Neural progenitor cell (in vitro differentiated cells): ENCODE data around the gene LZTS2. TPM values are rescaled to one million over a fixed set of nuclear protein-coding genes. Genes with fewer than 3 reads are reported as not detected.
A peak's percentile ranks its signal among the peaks of the same experiment; 100 is the strongest.

Experiments used
- DNase-seq: peaks from one replicate; pipeline ENCODE4 v3.0.0-alpha.2; 2016; ENCODE audit warnings: low spot score
- H2AFZ ChIP-seq: fragments of 200-600 bp; sonication (generic); replicated peaks from 2 replicates; pipeline ENCODE4 v1.6.1; 2016; ENCODE audit warnings: antibody characterized with exemption
- H3F3A ChIP-seq: fragments of 200-600 bp; sonication (generic); 2 replicates; pipeline ENCODE4 v1.6.1; 2016; ENCODE audit warnings: antibody characterized with exemption, low read depth
- H3K27ac ChIP-seq: fragments of 200-600 bp; sonication (generic); 2 replicates; pipeline ENCODE4 v1.5.1; 2016; ENCODE audit warnings: mild to moderate bottlenecking
- H3K27me3 ChIP-seq: fragments of 200-600 bp; sonication (generic); 2 replicates; pipeline ENCODE4 v1.6.1; 2016; ENCODE audit warnings: mild to moderate bottlenecking, moderate library complexity
- H3K36me3 ChIP-seq: fragments of 200-600 bp; sonication (generic); 2 replicates; pipeline ENCODE4 v1.5.1; 2016
- H3K4me1 ChIP-seq: fragments of 200-600 bp; sonication (generic); 2 replicates; pipeline ENCODE4 v1.6.1; 2016; ENCODE audit warnings: mixed run types
- H3K4me2 ChIP-seq: fragments of 200-600 bp; sonication (generic); 2 replicates; pipeline ENCODE4 v1.6.1; 2016
- H3K4me3 ChIP-seq: fragments of 200-600 bp; sonication (generic); 2 replicates; pipeline ENCODE4 v1.5.1; 2016
- H3K79me2 ChIP-seq: fragments of 200-600 bp; sonication (generic); 2 replicates; pipeline ENCODE4 v1.6.1; 2016; ENCODE audit warnings: low read depth
- H3K9ac ChIP-seq: fragments of 200-600 bp; sonication (generic); 2 replicates; pipeline ENCODE4 v1.6.1; 2016
- H3K9me3 ChIP-seq: fragments of 200-600 bp; sonication (generic); 2 replicates; pipeline ENCODE4 v1.5.1; 2016; ENCODE audit warnings: low read depth
- H4K20me1 ChIP-seq: fragments of 200-600 bp; sonication (generic); 2 replicates; pipeline ENCODE4 v1.6.1; 2016; ENCODE audit warnings: low read depth
- H3K27ac Mint-ChIP-seq: 3 replicates; pipeline ENCODE4 v1.8.0; 2021; ENCODE audit warnings: mixed read lengths
- H3K27me3 Mint-ChIP-seq: 2 replicates; pipeline ENCODE4 v1.8.0; 2022; ENCODE audit warnings: low read depth, mild to moderate bottlenecking, inconsistent platforms, moderate library complexity, mixed read lengths; ENCODE audit not compliant: insufficient read depth
- H3K36me3 Mint-ChIP-seq: 3 replicates; pipeline ENCODE4 v1.8.0; 2021; ENCODE audit warnings: mixed read lengths
- H3K4me1 Mint-ChIP-seq: 3 replicates; pipeline ENCODE4 v1.8.0; 2021; ENCODE audit warnings: mixed read lengths
- H3K4me3 Mint-ChIP-seq: 3 replicates; pipeline ENCODE4 v1.8.0; 2021; ENCODE audit warnings: mild to moderate bottlenecking, moderate library complexity, mixed read lengths
- H3K9me3 Mint-ChIP-seq: 3 replicates; pipeline ENCODE4 v1.8.0; 2020; ENCODE audit warnings: mixed read lengths
- EZH2 ChIP-seq: fragments of 200-600 bp; sonication (generic); IDR thresholded peaks from 2 replicates; pipeline ENCODE4 v1.6.1; 2017; ENCODE audit warnings: antibody characterized with exemption, mild to moderate bottlenecking, moderate library complexity
- EZH2phosphoT487 ChIP-seq: fragments of 200-600 bp; sonication (generic); IDR thresholded peaks from 2 replicates; pipeline ENCODE4 v1.6.1; 2017; ENCODE audit warnings: antibody characterized with exemption
- total RNA-seq: library from RNA; depleted of rRNA; stranded (reverse); fragments of >200 nt; gene quantifications from 2 replicates; pipeline ENCODE4 v1.2.3, GENCODE V29; 2015; ENCODE audit warnings: low replicate concordance
- TF ChIP-seq, protein P1 (sequence below): fragments of 200-600 bp; sonication (generic); IDR thresholded peaks from 2 replicates; pipeline ENCODE4 v1.5.1; 2017; ENCODE audit warnings: antibody characterized with exemption, mild to moderate bottlenecking

Gene LZTS2
- total RNA-seq, 1 donor from 2014 or later = 34.7 TPM

DNA sequence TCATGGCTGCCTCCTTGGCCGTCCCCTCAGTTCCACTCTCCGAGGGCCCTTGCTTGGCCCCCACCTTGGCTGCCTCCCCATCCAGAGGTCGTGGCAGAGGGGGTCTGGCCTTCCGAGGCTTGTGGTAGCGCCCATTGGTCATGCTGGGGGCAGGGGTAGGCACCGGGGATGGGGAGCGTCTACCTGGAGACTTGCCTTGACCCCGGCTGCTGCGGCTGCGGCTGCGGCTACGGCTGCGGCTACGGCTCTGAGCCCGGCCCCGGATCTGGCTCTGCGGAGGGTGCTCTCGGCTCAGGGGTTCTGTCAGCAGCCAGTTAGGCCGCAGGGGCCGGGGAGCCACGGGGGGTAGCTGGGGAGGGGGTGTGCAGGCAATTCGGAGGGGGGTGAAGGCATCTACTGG is 10.7 kb downstream of the LZTS2 start:
- no peak for DNase-seq
- Histone ChIP-seq H3K27ac (no peak overlapping the region), H2AFZ (no peak overlapping the region), H3K9me3 (no peaks in the 10 kb centered on the region), H3K4me2 (no peak overlapping the region), H3K79me2 (no peaks in the 10 kb centered on the region), H3F3A (peaks cover 27% of the 10 kb centered on the region), H3K4me3 (no peak overlapping the region), H4K20me1 (no peaks in the 10 kb centered on the region), H3K4me1 (peaks cover 18% of the 10 kb centered on the region), H3K36me3 (no peaks in the 10 kb centered on the region), H3K27me3 (peaks cover 10% of the 10 kb centered on the region), H3K9ac (no peak overlapping the region)
- H3K36me3 Mint-ChIP-seq = peaks cover 3% of the 10 kb centered on the region
- peaks cover 9% of the 10 kb centered on the region for H3K27me3 Mint-ChIP-seq
- no peak overlapping the region for H3K27ac Mint-ChIP-seq
- H3K4me1 Mint-ChIP-seq = peaks cover 28% of the 10 kb centered on the region
- H3K4me3 Mint-ChIP-seq = no peak overlapping the region
- TF ChIP-seq EZH2 (no peak), EZH2phosphoT487 (no peak)
- TF ChIP-seq, protein P1, sequence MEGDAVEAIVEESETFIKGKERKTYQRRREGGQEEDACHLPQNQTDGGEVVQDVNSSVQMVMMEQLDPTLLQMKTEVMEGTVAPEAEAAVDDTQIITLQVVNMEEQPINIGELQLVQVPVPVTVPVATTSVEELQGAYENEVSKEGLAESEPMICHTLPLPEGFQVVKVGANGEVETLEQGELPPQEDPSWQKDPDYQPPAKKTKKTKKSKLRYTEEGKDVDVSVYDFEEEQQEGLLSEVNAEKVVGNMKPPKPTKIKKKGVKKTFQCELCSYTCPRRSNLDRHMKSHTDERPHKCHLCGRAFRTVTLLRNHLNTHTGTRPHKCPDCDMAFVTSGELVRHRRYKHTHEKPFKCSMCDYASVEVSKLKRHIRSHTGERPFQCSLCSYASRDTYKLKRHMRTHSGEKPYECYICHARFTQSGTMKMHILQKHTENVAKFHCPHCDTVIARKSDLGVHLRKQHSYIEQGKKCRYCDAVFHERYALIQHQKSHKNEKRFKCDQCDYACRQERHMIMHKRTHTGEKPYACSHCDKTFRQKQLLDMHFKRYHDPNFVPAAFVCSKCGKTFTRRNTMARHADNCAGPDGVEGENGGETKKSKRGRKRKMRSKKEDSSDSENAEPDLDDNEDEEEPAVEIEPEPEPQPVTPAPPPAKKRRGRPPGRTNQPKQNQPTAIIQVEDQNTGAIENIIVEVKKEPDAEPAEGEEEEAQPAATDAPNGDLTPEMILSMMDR = no peak
- no peaks in the 10 kb centered on the region for H3K9me3 Mint-ChIP-seq

DNA sequence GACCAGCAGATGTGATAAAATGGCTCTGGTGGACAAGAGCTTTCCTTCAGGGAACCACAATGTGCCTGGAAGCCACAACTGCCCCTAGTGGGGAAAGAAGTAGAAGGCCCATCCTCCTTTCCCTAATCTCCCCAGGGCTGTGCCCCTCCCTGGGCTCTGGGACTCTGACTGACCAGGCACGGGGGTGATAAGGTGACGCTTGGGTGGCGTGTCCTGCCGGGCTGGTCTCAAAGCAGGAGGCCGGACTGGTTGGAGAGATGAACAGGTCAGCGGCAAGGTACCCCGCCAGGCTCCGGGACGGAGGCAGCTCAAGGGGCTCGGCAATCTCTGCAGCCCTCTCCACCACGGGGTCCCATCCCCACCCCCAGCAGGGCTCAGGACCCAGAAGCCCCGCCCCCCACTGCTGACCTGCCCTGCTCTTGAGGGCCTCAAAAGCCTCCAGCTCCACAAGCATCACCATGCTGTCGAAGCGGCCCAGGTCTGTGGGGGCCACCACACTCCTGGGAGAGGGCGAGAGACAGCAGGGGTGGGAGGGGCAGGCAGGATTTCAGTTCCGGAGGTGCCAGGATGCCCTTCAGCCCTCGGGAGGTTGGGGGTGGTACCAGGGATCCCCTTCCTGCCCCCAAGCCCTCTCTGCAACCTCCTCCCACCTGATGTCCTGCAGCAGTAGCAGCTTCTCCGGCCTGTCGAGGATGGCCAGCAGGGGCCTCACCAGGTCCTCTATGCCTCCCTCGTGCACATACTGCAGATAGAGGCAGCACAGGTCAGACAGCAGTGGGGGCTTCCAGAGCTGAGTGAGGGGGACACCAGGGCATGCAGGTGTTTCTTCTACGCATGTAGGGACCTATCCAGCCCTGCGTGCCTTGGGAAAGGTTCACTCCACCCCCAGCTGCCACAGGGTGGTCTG is 12.2 kb downstream of the LZTS2 start:
- TF ChIP-seq EZH2phosphoT487 (no peak), EZH2 (no peak)
- TF ChIP-seq, protein P1 = peak; percentile 55
- peak overlapping the region; percentile 25 for H3K27ac Mint-ChIP-seq
- H3K9ac ChIP-seq = no peak overlapping the region
- H3F3A ChIP-seq = peaks cover 17% of the 10 kb centered on the region
- H3K9me3 Mint-ChIP-seq = no peaks in the 10 kb centered on the region
- no peaks in the 10 kb centered on the region for H4K20me1 ChIP-seq
- peaks cover 35% of the 10 kb centered on the region for H3K4me1 Mint-ChIP-seq
- H3K4me3 Mint-ChIP-seq = no peak overlapping the region
- H3K27me3 ChIP-seq = peaks cover 25% of the 10 kb centered on the region
- H3K27ac ChIP-seq = no peak overlapping the region
- H3K79me2 ChIP-seq = no peaks in the 10 kb centered on the region
- peak; percentile 65 for DNase-seq
- H3K4me3 ChIP-seq = no peak overlapping the region
- H3K9me3 ChIP-seq = no peaks in the 10 kb centered on the region
- no peaks in the 10 kb centered on the region for H3K36me3 Mint-ChIP-seq
- peaks cover 18% of the 10 kb centered on the region for H3K4me1 ChIP-seq
- peaks cover 21% of the 10 kb centered on the region for H3K27me3 Mint-ChIP-seq
- no peaks in the 10 kb centered on the region for H3K36me3 ChIP-seq
- H3K4me2 ChIP-seq = no peak overlapping the region
- H2AFZ ChIP-seq = no peak overlapping the region

DNA sequence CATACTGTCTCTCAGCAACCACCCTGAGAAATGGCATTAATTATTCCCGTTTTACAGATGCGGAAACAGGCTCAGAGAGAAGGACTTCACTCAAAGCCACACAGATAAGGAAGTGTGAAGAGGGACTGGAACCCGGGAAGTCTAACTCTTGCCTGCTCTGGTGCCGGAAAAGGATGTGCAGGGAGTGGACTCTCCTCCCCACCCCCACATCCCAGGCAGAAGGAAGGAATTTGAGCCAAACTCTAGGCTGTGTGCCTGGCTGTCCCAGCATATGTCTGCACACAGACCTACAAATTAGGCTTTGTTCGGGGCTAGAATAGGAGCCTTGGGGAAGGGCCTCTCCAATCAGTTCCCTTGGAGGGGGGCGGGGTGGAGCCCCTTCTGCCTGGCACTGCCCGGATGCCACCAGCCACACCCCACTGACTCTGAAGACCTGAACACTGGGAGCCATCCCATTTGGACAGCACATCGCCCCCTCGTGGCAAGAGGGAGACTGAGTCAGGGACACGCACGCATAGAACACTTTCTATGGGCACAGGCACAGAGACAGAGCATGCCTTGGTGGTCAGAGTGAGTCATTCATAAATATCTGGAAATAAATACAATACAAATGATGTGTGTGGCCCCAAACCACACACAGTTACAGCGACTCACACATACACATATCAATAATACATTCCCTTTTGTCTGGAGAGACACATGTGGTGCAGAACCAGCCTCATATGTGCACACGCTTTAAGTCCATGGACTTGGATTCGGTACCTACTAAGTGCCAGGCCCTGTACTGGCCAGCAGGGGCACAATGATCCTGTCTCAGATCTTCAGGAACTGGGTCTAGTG is 13.1 kb downstream of the LZTS2 start:
- peaks cover 27% of the 10 kb centered on the region for H3K27me3 Mint-ChIP-seq
- H3K4me3 Mint-ChIP-seq = peak overlapping the region; percentile 8
- H3K27me3 ChIP-seq = peaks cover 35% of the 10 kb centered on the region
- no peaks in the 10 kb centered on the region for H3K9me3 Mint-ChIP-seq
- peaks cover 11% of the 10 kb centered on the region for H3F3A ChIP-seq
- H3K27ac Mint-ChIP-seq = no peak overlapping the region
- peaks cover 38% of the 10 kb centered on the region for H3K4me1 Mint-ChIP-seq
- peaks cover 18% of the 10 kb centered on the region for H3K4me1 ChIP-seq
- no peaks in the 10 kb centered on the region for H4K20me1 ChIP-seq
- peak; percentile 92 for DNase-seq
- no peak for TF ChIP-seq EZH2phosphoT487
- TF ChIP-seq, protein P1 = peak; percentile 86
- no peak overlapping the region for H3K4me2 ChIP-seq
- no peak overlapping the region for H3K9ac ChIP-seq
- H2AFZ ChIP-seq = no peak overlapping the region
- no peaks in the 10 kb centered on the region for H3K36me3 ChIP-seq
- H3K36me3 Mint-ChIP-seq = no peaks in the 10 kb centered on the region
- H3K9me3 ChIP-seq = no peaks in the 10 kb centered on the region
- H3K4me3 ChIP-seq = no peak overlapping the region
- no peak overlapping the region for H3K27ac ChIP-seq
- H3K79me2 ChIP-seq = no peaks in the 10 kb centered on the region
